ENCODE measurements around the gene RBMS2.

DNA sequence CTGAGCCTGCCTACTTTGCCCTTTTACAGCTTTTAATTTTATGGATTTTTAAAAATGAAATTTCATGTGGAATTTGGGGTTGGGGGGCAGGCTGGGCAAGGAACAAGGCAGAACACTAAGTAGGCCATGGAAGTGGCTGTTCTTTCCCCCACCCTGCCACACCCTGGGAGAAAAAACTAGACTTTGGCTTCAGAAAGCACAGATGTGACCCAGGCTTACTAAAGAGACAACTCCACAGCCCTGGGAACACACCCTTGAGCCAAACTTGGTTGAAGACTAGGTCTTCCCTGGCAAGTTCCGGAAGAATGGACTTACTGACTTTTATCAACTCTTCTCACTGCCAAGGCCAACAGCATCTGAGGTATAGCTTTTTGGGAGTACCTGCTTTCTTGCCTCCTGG, 68.2 kb downstream of the RBMS2 start:
- TF ChIP-seq, protein P1, sequence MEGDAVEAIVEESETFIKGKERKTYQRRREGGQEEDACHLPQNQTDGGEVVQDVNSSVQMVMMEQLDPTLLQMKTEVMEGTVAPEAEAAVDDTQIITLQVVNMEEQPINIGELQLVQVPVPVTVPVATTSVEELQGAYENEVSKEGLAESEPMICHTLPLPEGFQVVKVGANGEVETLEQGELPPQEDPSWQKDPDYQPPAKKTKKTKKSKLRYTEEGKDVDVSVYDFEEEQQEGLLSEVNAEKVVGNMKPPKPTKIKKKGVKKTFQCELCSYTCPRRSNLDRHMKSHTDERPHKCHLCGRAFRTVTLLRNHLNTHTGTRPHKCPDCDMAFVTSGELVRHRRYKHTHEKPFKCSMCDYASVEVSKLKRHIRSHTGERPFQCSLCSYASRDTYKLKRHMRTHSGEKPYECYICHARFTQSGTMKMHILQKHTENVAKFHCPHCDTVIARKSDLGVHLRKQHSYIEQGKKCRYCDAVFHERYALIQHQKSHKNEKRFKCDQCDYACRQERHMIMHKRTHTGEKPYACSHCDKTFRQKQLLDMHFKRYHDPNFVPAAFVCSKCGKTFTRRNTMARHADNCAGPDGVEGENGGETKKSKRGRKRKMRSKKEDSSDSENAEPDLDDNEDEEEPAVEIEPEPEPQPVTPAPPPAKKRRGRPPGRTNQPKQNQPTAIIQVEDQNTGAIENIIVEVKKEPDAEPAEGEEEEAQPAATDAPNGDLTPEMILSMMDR (IDR thresholded peaks at IDR 0.05; ENCODE audit: poor library complexity): no peak
- no peak for TF ChIP-seq EZH2phosphoT487 (IDR thresholded peaks at IDR 0.05; ENCODE audit: low read depth, severe bottlenecking, unreplicated experiment)

All from hepatocyte (in vitro differentiated cells).